RPMI8226 (cell line): ENCODE data around the gene SETD6.
"Not testable (repeated sequence)": the region's sequence is repeated elsewhere in the genome, so short reads cannot be mapped to it uniquely, and the experiment has no call there.

Experiments
- DNase-seq: peaks from one replicate; pipeline ENCODE4 v3.0.0-alpha.2; 2015

The SETD6 gene

GRCh38 chr16:58548378-58548777 lies 33.1 kb downstream of the SETD6 start:
- DNase-seq, result no peak

GRCh38 chr16:58551496-58551895 lies 36.2 kb downstream of the SETD6 start:
- no peak for DNase-seq

- no peak for DNase-seq
Observed at GRCh38 chr16:58556678-58557077, 41.4 kb downstream of the SETD6 start.

DNA sequence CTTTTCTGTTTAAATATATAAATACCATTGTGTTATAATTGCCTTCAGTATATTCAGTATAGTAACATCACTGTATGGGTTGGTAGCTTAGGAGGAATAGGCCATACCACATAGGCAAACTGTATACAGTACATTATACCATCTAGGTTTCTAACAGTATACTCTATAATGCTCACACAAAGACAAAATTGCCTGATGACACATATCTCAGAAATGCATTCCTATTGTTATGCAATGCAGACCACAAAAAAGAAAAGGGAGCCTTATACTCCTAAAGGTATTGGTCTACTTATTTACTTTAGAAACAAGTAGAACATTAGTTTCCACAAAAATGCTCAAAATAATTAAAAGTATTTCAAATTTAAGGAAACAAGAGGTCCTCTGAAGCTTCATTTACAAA lies 47.9 kb downstream of the SETD6 start:
- no peak for DNase-seq

DNA sequence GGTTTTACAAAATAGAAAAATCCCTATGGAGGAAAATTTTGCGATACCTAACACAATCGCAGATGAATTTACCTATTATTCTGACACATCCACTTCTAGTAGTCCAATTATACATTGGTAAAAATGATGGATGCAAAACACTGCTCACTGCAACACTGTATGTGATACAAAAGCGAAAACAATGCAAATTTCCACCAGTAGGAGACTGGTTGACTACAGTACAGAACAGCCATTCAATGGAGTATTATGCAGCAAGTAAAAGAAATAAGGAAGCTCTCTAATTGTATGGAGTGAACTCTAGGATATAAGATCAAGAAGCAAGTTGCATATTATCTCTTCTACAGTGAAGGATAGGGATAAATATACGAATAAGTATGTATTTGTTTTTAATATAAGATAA lies 48.5 kb downstream of the SETD6 start:
- DNase-seq, result no peak

DNA sequence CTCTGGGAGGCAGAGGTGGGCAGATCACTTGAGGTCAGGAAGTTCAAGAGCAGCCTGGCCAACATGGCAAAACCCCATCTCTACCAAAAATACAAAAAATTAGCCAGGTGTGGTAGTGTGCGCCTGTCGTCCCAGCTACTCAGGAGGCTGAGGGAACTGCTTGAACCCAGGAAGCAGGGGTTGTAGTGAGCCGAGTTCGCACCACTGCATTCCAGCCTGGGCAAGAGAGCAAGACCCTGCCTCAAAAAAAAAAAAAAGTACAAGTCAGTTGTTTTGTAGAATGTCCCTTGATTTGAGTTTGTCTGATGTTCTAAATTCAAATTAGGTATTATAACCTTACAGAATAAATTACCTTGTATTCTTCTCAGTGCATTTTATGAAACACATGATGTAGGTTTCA lies 50.4 kb downstream of the SETD6 start:
- not testable (repeated sequence) for DNase-seq
